Epidermal melanocyte (primary cell): ENCODE measurements around the gene OSBPL6.

Source experiments
- DNase-seq: peaks from one replicate; pipeline ENCODE4 v3.0.0; 2011; ENCODE audit warnings: low spot score; ENCODE audit not compliant: insufficient read length

OSBPL6 gene

GRCh38 chr2:178428396-178428806, 234.1 kb downstream of the OSBPL6 start:
- no peak for DNase-seq

- no peak for DNase-seq
Measured at GRCh38 chr2:178429336-178429735, 235.0 kb downstream of the OSBPL6 start.

- DNase-seq, result no peak
Measured at GRCh38 chr2:178436662-178437061, 242.3 kb downstream of the OSBPL6 start.

GRCh38 chr2:178441426-178441825, 247.1 kb downstream of the OSBPL6 start:
- DNase-seq, result no peak

GRCh38 chr2:178448968-178449661, 254.8 kb downstream of the OSBPL6 start:
- no peak for DNase-seq

GRCh38 chr2:178449700-178450523, 255.6 kb downstream of the OSBPL6 start:
- DNase-seq, result no peak

GRCh38 chr2:178450524-178450773, 256.1 kb downstream of the OSBPL6 start:
- DNase-seq, result no peak

GRCh38 chr2:178450774-178451525, 256.6 kb downstream of the OSBPL6 start, which contains the start of the genes PJVK and PRKRA:
TSS of gene PJVK (plus strand) at chr2:178451378. CDS start at chr2:178453410, 2,032 bp downstream.
TSS of gene PRKRA (minus strand) at chr2:178451175. CDS start at chr2:178451030, 145 bp downstream.
- DNase-seq, result peak; percentile 79

- no peak for DNase-seq
Measured at GRCh38 chr2:178452334-178452733, 258.0 kb downstream of the OSBPL6 start.
